ACC112 (cell line): ENCODE results near the gene TENT5A.

Experiments
- H2AFZ ChIP-seq: fragments of 200-600 bp; sonication (generic); one replicate; pipeline ENCODE4 v1.6.0; 2017; ENCODE audit warnings: antibody characterized with exemption, low read length; ENCODE audit not compliant: unreplicated experiment
- H3K27ac ChIP-seq: fragments of 200-600 bp; sonication (generic); 2 replicates; pipeline ENCODE4 v1.5.1; 2014; ENCODE audit warnings: low read depth, mild to moderate bottlenecking, antibody characterized with exemption, low read length, moderate library complexity
- H3K27me3 ChIP-seq: fragments of 200-600 bp; sonication (generic); 2 replicates; pipeline ENCODE4 v1.6.1; 2014; ENCODE audit warnings: mild to moderate bottlenecking, antibody characterized with exemption, low read length, moderate library complexity, mixed read lengths; ENCODE audit not compliant: insufficient read depth
- H3K36me3 ChIP-seq: fragments of 200-600 bp; sonication (generic); 2 replicates; pipeline ENCODE4 v1.6.1; 2016; ENCODE audit warnings: mild to moderate bottlenecking, antibody characterized with exemption, low read length, moderate library complexity, mixed read lengths; ENCODE audit not compliant: insufficient read depth
- H3K4me1 ChIP-seq: fragments of 200-600 bp; sonication (generic); one replicate; pipeline ENCODE4 v1.6.1; 2016; ENCODE audit warnings: low read length, mixed read lengths; ENCODE audit not compliant: insufficient read depth, unreplicated experiment, control insufficient read depth
- H3K4me3 ChIP-seq: fragments of 200-600 bp; sonication (generic); 2 replicates; pipeline ENCODE4 v1.5.1; 2014; ENCODE audit warnings: mild to moderate bottlenecking, low read depth, low read length
- H3K79me2 ChIP-seq: fragments of 200-600 bp; sonication (generic); one replicate; pipeline ENCODE4 v1.6.0; 2016; ENCODE audit warnings: low read length; ENCODE audit not compliant: control insufficient read depth, unreplicated experiment, insufficient read depth

TENT5A gene

GRCh38 chr6:81735756-81736380 lies 16.6 kb downstream of the TENT5A start:
- no peaks in the 10 kb centered on the region for H3K79me2 ChIP-seq
- H3K36me3 ChIP-seq, result no peaks in the 10 kb centered on the region
- no peaks in the 10 kb centered on the region for H3K27me3 ChIP-seq
- H2AFZ ChIP-seq, result no peak overlapping the region
- no peak overlapping the region for H3K27ac ChIP-seq
- no peaks in the 10 kb centered on the region for H3K4me1 ChIP-seq
- H3K4me3 ChIP-seq, result no peak overlapping the region

GRCh38 chr6:81734500-81735150 lies 17.9 kb downstream of the TENT5A start:
- Histone ChIP-seq H2AFZ (no peak overlapping the region), H3K27me3 (no peaks in the 10 kb centered on the region), H3K36me3 (no peaks in the 10 kb centered on the region), H3K4me1 (no peaks in the 10 kb centered on the region), H3K79me2 (no peaks in the 10 kb centered on the region), H3K27ac (no peak overlapping the region), H3K4me3 (no peak overlapping the region)

GRCh38 chr6:81734081-81734480 lies 18.4 kb downstream of the TENT5A start:
- Histone ChIP-seq H3K79me2 (no peaks in the 10 kb centered on the region), H3K4me1 (no peaks in the 10 kb centered on the region), H3K4me3 (no peak overlapping the region), H2AFZ (no peak overlapping the region), H3K27me3 (no peaks in the 10 kb centered on the region), H3K27ac (no peak overlapping the region), H3K36me3 (no peaks in the 10 kb centered on the region)

GRCh38 chr6:81731814-81732213 lies 20.7 kb downstream of the TENT5A start:
- H3K79me2 ChIP-seq, result no peaks in the 10 kb centered on the region
- no peaks in the 10 kb centered on the region for H3K4me1 ChIP-seq
- H3K27me3 ChIP-seq, result no peaks in the 10 kb centered on the region
- no peak overlapping the region for H2AFZ ChIP-seq
- no peak overlapping the region for H3K4me3 ChIP-seq
- no peaks in the 10 kb centered on the region for H3K36me3 ChIP-seq
- no peak overlapping the region for H3K27ac ChIP-seq

GRCh38 chr6:81727876-81728517 lies 24.5 kb downstream of the TENT5A start:
- no peaks in the 10 kb centered on the region for H3K36me3 ChIP-seq
- no peak overlapping the region for H3K27ac ChIP-seq
- H3K4me3 ChIP-seq, result no peak overlapping the region

GRCh38 chr6:81725127-81725526 lies 27.4 kb downstream of the TENT5A start:
- H3K36me3 ChIP-seq, result no peaks in the 10 kb centered on the region
- H2AFZ ChIP-seq, result no peak overlapping the region
- no peaks in the 10 kb centered on the region for H3K4me1 ChIP-seq
- H3K27me3 ChIP-seq, result no peaks in the 10 kb centered on the region
- no peak overlapping the region for H3K27ac ChIP-seq
- H3K79me2 ChIP-seq, result no peaks in the 10 kb centered on the region
- H3K4me3 ChIP-seq, result no peak overlapping the region

More at GRCh38 chr6:81727876-81728517, 24.5 kb downstream of the TENT5A start:
- Histone ChIP-seq H3K4me1 (no peaks in the 10 kb centered on the region), H2AFZ (no peak overlapping the region), H3K27me3 (no peaks in the 10 kb centered on the region), H3K79me2 (no peaks in the 10 kb centered on the region)

- H3K27me3 ChIP-seq, result no peaks in the 10 kb centered on the region
- H3K4me1 ChIP-seq, result no peaks in the 10 kb centered on the region
- no peak overlapping the region for H2AFZ ChIP-seq
- H3K79me2 ChIP-seq, result no peaks in the 10 kb centered on the region
- H3K36me3 ChIP-seq, result no peaks in the 10 kb centered on the region
- H3K4me3 ChIP-seq, result no peak overlapping the region
- H3K27ac ChIP-seq, result no peak overlapping the region
Observed at GRCh38 chr6:81722506-81723223, 29.8 kb downstream of the TENT5A start.

GRCh38 chr6:81720427-81720826 lies 32.1 kb downstream of the TENT5A start:
- Histone ChIP-seq H3K4me1 (no peaks in the 10 kb centered on the region), H3K27me3 (no peaks in the 10 kb centered on the region), H3K4me3 (no peak overlapping the region), H3K27ac (no peak overlapping the region), H3K79me2 (no peaks in the 10 kb centered on the region), H3K36me3 (no peaks in the 10 kb centered on the region), H2AFZ (no peak overlapping the region)

- H3K4me3 ChIP-seq, result no peak overlapping the region
- H3K79me2 ChIP-seq, result no peaks in the 10 kb centered on the region
- H3K36me3 ChIP-seq, result no peaks in the 10 kb centered on the region
- H3K4me1 ChIP-seq, result no peaks in the 10 kb centered on the region
- H3K27ac ChIP-seq, result no peak overlapping the region
- no peaks in the 10 kb centered on the region for H3K27me3 ChIP-seq
- H2AFZ ChIP-seq, result no peak overlapping the region
Observed at GRCh38 chr6:81718126-81718525, 34.4 kb downstream of the TENT5A start.

GRCh38 chr6:81714684-81715083 lies 37.8 kb downstream of the TENT5A start:
- H3K4me3 ChIP-seq, result no peak overlapping the region
- no peak overlapping the region for H3K27ac ChIP-seq
- H3K36me3 ChIP-seq, result no peaks in the 10 kb centered on the region
- no peaks in the 10 kb centered on the region for H3K4me1 ChIP-seq
- H3K79me2 ChIP-seq, result no peaks in the 10 kb centered on the region
- H3K27me3 ChIP-seq, result no peaks in the 10 kb centered on the region
- no peak overlapping the region for H2AFZ ChIP-seq
